ENCODE results near the gene KERA.

DNA sequence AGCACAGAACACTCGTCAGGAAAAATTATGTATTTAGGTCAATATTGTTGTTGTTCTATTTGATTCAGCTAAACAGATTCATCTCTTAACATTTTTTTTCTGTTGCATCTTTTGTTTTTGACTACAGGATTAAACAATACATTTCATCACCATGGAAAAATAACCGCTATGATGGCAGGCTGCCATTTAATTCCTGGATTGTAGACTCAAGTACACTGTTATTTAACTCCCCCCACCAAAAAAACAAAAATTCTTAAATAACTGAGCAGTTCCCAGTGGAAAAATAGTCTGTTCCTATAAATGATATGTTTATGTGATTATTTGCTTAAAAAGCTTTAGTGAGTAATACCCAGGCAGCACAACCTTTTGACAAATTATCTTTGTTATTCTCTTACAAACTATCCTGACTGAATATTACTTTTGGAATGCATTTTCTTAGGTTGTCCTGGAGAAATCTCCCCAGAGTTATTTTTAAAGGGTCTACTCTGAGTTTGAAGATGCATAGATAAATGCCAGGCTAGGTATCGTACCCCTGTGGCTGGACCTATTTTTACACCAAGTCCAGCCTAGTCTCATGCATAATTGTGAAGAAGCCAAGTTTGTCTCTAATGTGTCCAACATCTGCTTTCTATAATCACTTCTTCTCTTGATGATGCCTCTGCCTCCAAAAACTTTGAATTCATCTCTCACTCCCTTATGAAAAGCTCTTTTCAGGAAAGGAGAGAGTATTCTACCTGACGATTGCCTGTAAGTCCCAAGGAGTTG, 3.7 kb downstream of the KERA start:
- no peak for TF ChIP-seq EZH2 (IDR thresholded peaks at IDR 0.05; ENCODE audit: low read length)
- no peak for TF ChIP-seq CTCF (optimal IDR thresholded peaks at IDR 0.05 in 1 of 3, IDR thresholded peaks at IDR 0.05 in 1 of 3, conservative IDR thresholded peaks at IDR 0.05 in 1 of 3; ENCODE audit: extremely low read depth in 1 of 3, insufficient read depth in 2 of 3, low read length in 3 of 3)
